ENCODE measurements around the gene SLC6A6. TPM values are rescaled to one million over a fixed set of nuclear protein-coding genes. Genes with fewer than 3 reads are reported as not detected.

SLC6A6 gene
- total RNA-seq, 4 donors from 2014 or later = 14.4 to 35.7 (median 17.0) TPM

- DNase-seq = no peak
- no peaks in the 10 kb centered on the region for H3K36me3 ChIP-seq
- intact Hi-C loops (cut with DNase I) = no loop called here
- H3K4me3 ChIP-seq = no peak overlapping the region
- H3K4me1 ChIP-seq = peaks cover 0 to 29% (median 4%) of the 10 kb centered on the region in 3 donors
- WGBS, 2 donors = 75 to 83% methylated on average over 9 to 10 of the region's 14 CpGs
- H3K27ac ChIP-seq = no peak overlapping the region
- TF ChIP-seq CTCF (IDR thresholded peaks at IDR 0.05) = no peak
- no peak for TF ChIP-seq POLR2A (IDR thresholded peaks at IDR 0.05)
- H3K9me3 ChIP-seq = no peaks in the 10 kb centered on the region
- no peaks in the 10 kb centered on the region for H3K27me3 ChIP-seq
These were observed 4.2 kb upstream of the SLC6A6 start for GRCh38 chr3:14397940-14398796.

GRCh38 chr3:14398797-14399106 is 3.7 kb upstream of the SLC6A6 start:
- no peaks in the 10 kb centered on the region for H3K36me3 ChIP-seq
- WGBS, 2 donors = 90 to 100% methylated on average over 2 of the region's 2 CpGs
- no peak overlapping the region for H3K27ac ChIP-seq
- no peaks in the 10 kb centered on the region for H3K27me3 ChIP-seq
- DNase-seq = no peak
- no peak overlapping the region for H3K4me3 ChIP-seq
- no peaks in the 10 kb centered on the region for H3K9me3 ChIP-seq
- intact Hi-C loops (cut with DNase I) = no loop called here
- TF ChIP-seq POLR2A (IDR thresholded peaks at IDR 0.05) (no peak), CTCF (IDR thresholded peaks at IDR 0.05) (no peak)
- peaks cover 6 to 35% (median 9%) of the 10 kb centered on the region in 3 donors for H3K4me1 ChIP-seq

- WGBS, 2 donors = 48 to 52% methylated on average over 11 to 13 of the region's 22 CpGs
- Histone ChIP-seq H3K36me3 (no peaks in the 10 kb centered on the region), H3K4me1 (peaks cover 21 to 65% (median 27%) of the 10 kb centered on the region in 3 donors), H3K4me3 (peak overlapping the region; percentile 51 to 90 (median 74)), H3K9me3 (no peaks in the 10 kb centered on the region), H3K27ac (peak overlapping the region; percentile 83 to 96 (median 94)), H3K27me3 (no peaks in the 10 kb centered on the region)
- DNase-seq = no peak
- intact Hi-C loops (cut with DNase I) = loop anchor here (5.0 kb wide), 1 partner anchor 56 kb away; no protein-coding TSS in a partner anchor
- TF ChIP-seq POLR2A (IDR thresholded peaks at IDR 0.05) (no peak), CTCF (IDR thresholded peaks at IDR 0.05) (peak in 1 of 6 experiments; percentile 53)
These were observed 608 bp upstream of the SLC6A6 start for GRCh38 chr3:14401692-14402303.

- DNase-seq = no peak
- Histone ChIP-seq H3K4me1 (peaks cover 21 to 57% (median 27%) of the 10 kb centered on the region in 3 donors), H3K27me3 (no peaks in the 10 kb centered on the region), H3K9me3 (no peaks in the 10 kb centered on the region), H3K27ac (peak overlapping the region; percentile 83 to 96 (median 94)), H3K36me3 (no peaks in the 10 kb centered on the region), H3K4me3 (peak overlapping the region; percentile 51 to 90 (median 74))
- TF ChIP-seq CTCF (IDR thresholded peaks at IDR 0.05) (no peak), POLR2A (IDR thresholded peaks at IDR 0.05) (no peak)
- intact Hi-C loops (cut with DNase I) = loop anchor here (5.0 kb wide), 1 partner anchor 54 kb away; no protein-coding TSS in a partner anchor
- 10 to 14% methylated on average over 5 of the region's 12 CpGs for WGBS, 2 donors
These were observed 1.3 kb downstream of the SLC6A6 start for GRCh38 chr3:14403619-14404155.

- no peaks in the 10 kb centered on the region for H3K36me3 ChIP-seq
- TF ChIP-seq POLR2A (IDR thresholded peaks at IDR 0.05) = no peak
- no peak for TF ChIP-seq CTCF (IDR thresholded peaks at IDR 0.05)
- peak overlapping the region in 2 of 4 donors; percentile 92 to 96 for H3K27ac ChIP-seq
- WGBS, 2 donors = 14 to 16% methylated on average over 2 of the region's 3 CpGs
- H3K4me3 ChIP-seq = peak overlapping the region; percentile 51 to 90 (median 74)
- H3K4me1 ChIP-seq = peaks cover 21 to 61% (median 27%) of the 10 kb centered on the region in 3 donors
- H3K27me3 ChIP-seq = no peaks in the 10 kb centered on the region
- H3K9me3 ChIP-seq = no peaks in the 10 kb centered on the region
- no peak for DNase-seq
- intact Hi-C loops (cut with DNase I) = loop anchor here (5.0 kb wide), 1 partner anchor 53 kb away; no protein-coding TSS in a partner anchor
These were observed 1.8 kb downstream of the SLC6A6 start for GRCh38 chr3:14404186-14404585.

All from esophagus squamous epithelium (tissue), 5 donors.